Measurements from ENCODE around the gene RUFY2.
A peak's percentile ranks its signal among the peaks of the same experiment; 100 is the strongest.
"Not testable (repeated sequence)": the region's sequence is repeated elsewhere in the genome, so short reads cannot be mapped to it uniquely, and the experiment has no call there.

Gene RUFY2

GRCh38 chr10:68362590-68362989 lies 44.5 kb downstream of the RUFY2 start:
- no peak for DNase-seq

GRCh38 chr10:68359189-68359588 lies 47.9 kb downstream of the RUFY2 start:
- no peak for DNase-seq

- no peak for DNase-seq
Measured at GRCh38 chr10:68353537-68353936, 53.5 kb downstream of the RUFY2 start.

GRCh38 chr10:68348265-68348741 lies 58.8 kb downstream of the RUFY2 start:
- DNase-seq = peak; percentile 49

- DNase-seq = no peak
Measured at GRCh38 chr10:68346774-68347173, 60.3 kb downstream of the RUFY2 start.

- DNase-seq = no peak
Measured at GRCh38 chr10:68345621-68346020, 61.5 kb downstream of the RUFY2 start.

- no peak for DNase-seq
Measured at GRCh38 chr10:68342909-68343516, 64.1 kb downstream of the RUFY2 start.

- DNase-seq = no peak
Measured at GRCh38 chr10:68340358-68341080, 66.6 kb downstream of the RUFY2 start.

- DNase-seq = no peak
Measured at GRCh38 chr10:68336754-68337351, 70.2 kb downstream of the RUFY2 start.

- DNase-seq = no peak
Measured at GRCh38 chr10:68334672-68335467, 72.2 kb downstream of the RUFY2 start.

GRCh38 chr10:68333440-68334431 lies 73.3 kb downstream of the RUFY2 start:
- DNase-seq = no peak

- peak; percentile 75 for DNase-seq
Measured at GRCh38 chr10:68333058-68333395, 74.0 kb downstream of the RUFY2 start.

- DNase-seq = peak; percentile 75
Measured at GRCh38 chr10:68332259-68333057, 74.6 kb downstream of the RUFY2 start, which contains the start of gene PBLD. TSS of gene PBLD (minus strand) at chr10:68332928. CDS start at chr10:68306844, 26,084 bp downstream.

GRCh38 chr10:68331455-68332258 lies 75.4 kb downstream of the RUFY2 start, which contains the start of gene HNRNPH3:
TSS of gene HNRNPH3 (plus strand) at chr10:68332064. CDS start at chr10:68337222, 5,158 bp downstream.
- DNase-seq = peak; percentile 98

GRCh38 chr10:68330852-68331454 lies 76.1 kb downstream of the RUFY2 start:
- no peak for DNase-seq

GRCh38 chr10:68329506-68329861 lies 77.6 kb downstream of the RUFY2 start:
- no peak for DNase-seq

- DNase-seq = peak; percentile 40
Measured at GRCh38 chr10:68327889-68328786, 78.9 kb downstream of the RUFY2 start.

GRCh38 chr10:68324396-68324795 lies 82.7 kb downstream of the RUFY2 start:
- not testable (repeated sequence) for DNase-seq

Data from kidney glomerular epithelial cell (primary cell).